K562 (cell line): Measurements from ENCODE around the gene SEMA3G. TPM values are rescaled to one million over a fixed set of nuclear protein-coding genes. Genes with fewer than 3 reads are reported as not detected.

Experiments
- ATAC-seq: fragments of 200-7000 bp; cut with Tn5 transposase; 3 replicates; pipeline ENCODE4 v1.9.1; 2020; ENCODE audit warnings: moderate library complexity
- BruUV-seq: library from RNA; stranded (reverse); fragments of 400-500 nt; replicated peaks from 2 replicates; lab custom pipeline; 2021; lab: Mats Ljungman, UMichigan
- CTCF ChIA-PET: fragments of 300-600 bp; formaldehyde crosslinking; extraction: SDS; loops from one replicate; lab custom pipeline; 2021; ENCODE audit warnings: low intra/inter-chr PET ratio; lab: Yijun Ruan, JAX
- POLR2A ChIA-PET: fragments of 300-600, 350-650 bp; sonication (Branson Sonifier 250); formaldehyde crosslinking; extraction: SDS; loops from one replicate; lab custom pipeline; 2021; ENCODE audit warnings: antibody characterized with exemption, inconsistent platforms; lab: Yijun Ruan, JAX
- DNase-seq, 4 experiments: peaks; one replicate each; pipeline versions ENCODE4 v3.0.0 to v3.0.0-alpha.2; 2011 to 2018; ENCODE audit warnings: low spot score in 3 of 4, mixed read lengths in 3 of 4; ENCODE audit errors: extremely low read depth in 1 of 4
- FAIRE-seq: peaks from 2 replicates; lab custom pipeline; 2011; peaks lifted over from hg19 to GRCh38; lab: Jason Lieb, UNC
- H2AFZ ChIP-seq: 2 replicates; pipeline ENCODE4 v1.6.0; 2011; ENCODE audit warnings: low read depth, low read length, control low read depth, inconsistent platforms
- H3K27ac ChIP-seq: fragments of 200-600 bp; 3 replicates; pipeline ENCODE4 v1.8.0; 2011; ENCODE audit warnings: low read depth, mild to moderate bottlenecking, control low read depth, inconsistent platforms, low read length, moderate library complexity, mixed read lengths; ENCODE audit errors: extremely low read depth
- H3K27me3 ChIP-seq, 2 experiments: fragments of 300-600 bp in 1 of 2; 2 replicates in 1 of 2; 3 replicates in 1 of 2; pipeline versions ENCODE4 v1.6.0 to v1.8.0; 2011; ENCODE audit warnings: inconsistent platforms in 2 of 2, low read length in 2 of 2, mild to moderate bottlenecking in 1 of 2, mixed read lengths in 1 of 2, moderate library complexity in 1 of 2; ENCODE audit not compliant: control insufficient read depth in 2 of 2, insufficient read depth in 2 of 2
- H3K36me3 ChIP-seq: fragments of 300-600 bp; 3 replicates; pipeline ENCODE4 v1.8.0; 2011; ENCODE audit warnings: mild to moderate bottlenecking, low read length, inconsistent platforms; ENCODE audit not compliant: control insufficient read depth, insufficient read depth
- H3K4me1 ChIP-seq, 2 experiments: fragments of 200-600 bp in 1 of 2; replicated peaks in 1 of 2; 2 replicates in 1 of 2; 3 replicates in 1 of 2; pipeline versions ENCODE4 v1.5.1 to v1.8.0; 2011; ENCODE audit warnings: inconsistent platforms in 2 of 2, low read length in 2 of 2, mild to moderate bottlenecking in 1 of 2, mixed read lengths in 1 of 2, moderate library complexity in 1 of 2; ENCODE audit not compliant: control insufficient read depth in 2 of 2, insufficient read depth in 2 of 2
- H3K4me2 ChIP-seq: 2 replicates; pipeline ENCODE4 v1.6.1; 2011; ENCODE audit warnings: low read length, control low read depth, inconsistent platforms, mixed read lengths; ENCODE audit not compliant: insufficient read depth
- H3K4me3 ChIP-seq: fragments of 200-600 bp; sonication (generic), shearing (Covaris generic); 2 replicates; pipeline ENCODE4 v1.5.1; 2016; ENCODE audit warnings: control low read depth, inconsistent platforms
- H3K79me2 ChIP-seq: fragments of 200-600 bp; 3 replicates; pipeline ENCODE4 v1.8.0; 2011; ENCODE audit warnings: low read length, inconsistent platforms; ENCODE audit not compliant: control insufficient read depth, insufficient read depth
- H3K9ac ChIP-seq, 2 experiments: 2 replicates each; pipeline versions ENCODE4 v1.6.0 to v1.6.1; 2011; ENCODE audit warnings: low read depth in 2 of 2, low read length in 2 of 2, control low read depth in 1 of 2, inconsistent platforms in 1 of 2, mild to moderate bottlenecking in 1 of 2, mixed read lengths in 1 of 2; ENCODE audit not compliant: insufficient read depth in 1 of 2
- H3K9me1 ChIP-seq: one replicate; pipeline ENCODE4 v1.6.0; 2011; ENCODE audit warnings: inconsistent platforms, mild to moderate bottlenecking, low read length, moderate library complexity; ENCODE audit not compliant: control insufficient read depth, insufficient read depth
- H3K9me3 ChIP-seq: replicated peaks from 2 replicates; pipeline ENCODE4 v1.5.1; 2011; ENCODE audit warnings: low read depth, low read length, inconsistent platforms; ENCODE audit not compliant: control insufficient read depth, insufficient read depth
- H4K20me1 ChIP-seq: replicated peaks from 2 replicates; pipeline ENCODE4 v1.6.1; 2011; ENCODE audit warnings: low read length, inconsistent platforms, mixed read lengths; ENCODE audit not compliant: control insufficient read depth, insufficient read depth
- HNRNPK ChIP-seq: fragments of 200-400 bp; formaldehyde crosslinking; IDR thresholded peaks from one replicate; pipeline ENCODE4 v1.6.1; 2018; ENCODE audit warnings: mild to moderate bottlenecking, low read depth, low read length; ENCODE audit not compliant: poor library complexity, severe bottlenecking
- RBFOX2 ChIP-seq: fragments of 200-400 bp; formaldehyde crosslinking; IDR thresholded peaks from 2 replicates; pipeline ENCODE4 v1.6.1; 2017; ENCODE audit warnings: low read depth, mild to moderate bottlenecking, low read length, moderate library complexity
- SMARCA5 ChIP-seq: fragments of 450-650 bp; IDR thresholded peaks from 2 replicates; pipeline ENCODE4 v1.6.1; 2016
- WGBS: fragments of 100-300 bp; shearing (Covaris generic); methylation state at CpG from one replicate; pipeline ENCODE4 v1.1.6; 2016; ENCODE audit warnings: low coverage, mixed read lengths; ENCODE audit not compliant: insufficient coverage; ENCODE audit errors: missing lambda C conversion rate; 5-methylcytosine and 5-hydroxymethylcytosine counted together
- in situ Hi-C: fragments of 300-500 bp; cut with MboI; formaldehyde crosslinking; loops from 4 replicates; pipeline ENCODE4 v1.15.0; 2018; ENCODE audit warnings: inconsistent platforms, mixed read lengths
- intact Hi-C: fragments of 100-400 bp; cut with micrococcal nuclease; formaldehyde crosslinking; loops from 2 replicates; pipeline ENCODE4 v1.14.2; 2022
- polyA plus RNA-seq, 8 experiments: library from polyadenylated mRNA; depleted of rRNA in 4 of 8; stranded (reverse) in 5 of 8; unstranded in 3 of 8; fragments of >200 nt; fragmentation: Nextera tagmentation in 2 of 8; fragmentation: Illumina TruSeq in 1 of 8; extraction: Ambion mirVana in 2 of 8; extraction: Trizol in 1 of 8; gene quantifications; 2 replicates each; pipeline versions ENCODE4 v1.2.1 to v1.2.3, GENCODE V29; 2011 to 2014; ENCODE audit warnings: inconsistent platforms in 1 of 8, missing spikeins in 1 of 8
- total RNA-seq, 7 experiments: library from RNA; depleted of rRNA in 6 of 7; stranded (reverse); fragments of >200 nt in 6 of 7; fragmentation: Illumina TruSeq in 2 of 7; extraction: Trizol in 2 of 7; gene quantifications; 2 replicates each; pipeline versions ENCODE4 v1.2.1 to v1.2.3, GENCODE V29; 2011 to 2021; ENCODE audit warnings: low replicate concordance in 1 of 7
- TF ChIP-seq, protein P1 (sequence below), 2 experiments: fragments of 250-450 bp in 1 of 2; fragments of 450-650 bp in 1 of 2; sonication (Bioruptor Pico) in 1 of 2; IDR thresholded peaks; 2 replicates each; pipeline versions ENCODE4 v1.6.1 to v1.8.0; 2016 to 2021; ENCODE audit warnings: mild to moderate bottlenecking in 2 of 2, moderate library complexity in 2 of 2, missing compliant biosample characterization in 1 of 2, missing genetic modification characterization in 1 of 2

SEMA3G gene
- total and polyA plus RNA-seq, 9 of the 15 experiments (the other 6 are each of a cell fraction or from before 2014, with no cell fraction given): 0.04 to 0.07 (median 0.05) TPM; not detected in 6

GRCh38 chr3:52406231-52406661 is 38.7 kb downstream of the SEMA3G start:
- Histone ChIP-seq H3K79me2 (peaks cover 29% of the 10 kb centered on the region), H3K4me3 (no peak overlapping the region), H3K4me2 (0 out of 2 replicates have a peak overlapping the region, but pooled peaks have one; percentile 5), H3K36me3 (peaks cover 76% of the 10 kb centered on the region; the same call in 2 of the 3 replicates), H3K27me3 (no peaks in the 10 kb centered on the region), H4K20me1 (no peaks in the 10 kb centered on the region), H3K27ac (no peak overlapping the region; the same call in 2 of the 3 replicates), H3K9ac (0 out of 4 replicates have a peak overlapping the region, but pooled peaks of 1 of the 2 experiments have one; percentile 14), H3K9me1 (no peaks in the 10 kb centered on the region), H3K4me1 (peaks cover 6 to 18% of the 10 kb centered on the region in 2 experiments; a peak in 4 of 5 replicates), H3K9me3 (no peaks in the 10 kb centered on the region), H2AFZ (no peak overlapping the region)
- TF ChIP-seq, protein P1, sequence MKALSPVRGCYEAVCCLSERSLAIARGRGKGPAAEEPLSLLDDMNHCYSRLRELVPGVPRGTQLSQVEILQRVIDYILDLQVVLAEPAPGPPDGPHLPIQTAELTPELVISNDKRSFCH (CRISPR knock-in tag; IDR thresholded peaks at IDR 0.05): no peak
- TF ChIP-seq, protein P1 (tag; IDR thresholded peaks at IDR 0.05): no peak
- TF ChIP-seq RBFOX2: peak; percentile 35; the same call in 1 of the 2 replicates
- no peak for TF ChIP-seq HNRNPK
- no peak for TF ChIP-seq SMARCA5
- POLR2A ChIA-PET: interaction anchor here (0.6 kb wide), 1 partner anchor 268 kb away, joined by 4 read pairs; no protein-coding TSS in a partner anchor
- FAIRE-seq: no peak
- intact Hi-C loops (no loop called here), in situ Hi-C loops (no loop called here)
- no TSS peak for BruUV-seq
- no peak for DNase-seq
- ATAC-seq: no peak
- CTCF ChIA-PET: no interaction called here
- no CpG with 5 or more reads among the region's 11 CpGs for WGBS
